DMS153 treated with DMSO at 0.1 percent for 48 hours (cell line): ENCODE results near the gene INSC.

Experiments used
- DNase-seq: peaks from one replicate; lab custom pipeline; 2025; ENCODE audit not compliant: unreplicated experiment; lab: John Stamatoyannopoulos, UW

Gene INSC

DNA sequence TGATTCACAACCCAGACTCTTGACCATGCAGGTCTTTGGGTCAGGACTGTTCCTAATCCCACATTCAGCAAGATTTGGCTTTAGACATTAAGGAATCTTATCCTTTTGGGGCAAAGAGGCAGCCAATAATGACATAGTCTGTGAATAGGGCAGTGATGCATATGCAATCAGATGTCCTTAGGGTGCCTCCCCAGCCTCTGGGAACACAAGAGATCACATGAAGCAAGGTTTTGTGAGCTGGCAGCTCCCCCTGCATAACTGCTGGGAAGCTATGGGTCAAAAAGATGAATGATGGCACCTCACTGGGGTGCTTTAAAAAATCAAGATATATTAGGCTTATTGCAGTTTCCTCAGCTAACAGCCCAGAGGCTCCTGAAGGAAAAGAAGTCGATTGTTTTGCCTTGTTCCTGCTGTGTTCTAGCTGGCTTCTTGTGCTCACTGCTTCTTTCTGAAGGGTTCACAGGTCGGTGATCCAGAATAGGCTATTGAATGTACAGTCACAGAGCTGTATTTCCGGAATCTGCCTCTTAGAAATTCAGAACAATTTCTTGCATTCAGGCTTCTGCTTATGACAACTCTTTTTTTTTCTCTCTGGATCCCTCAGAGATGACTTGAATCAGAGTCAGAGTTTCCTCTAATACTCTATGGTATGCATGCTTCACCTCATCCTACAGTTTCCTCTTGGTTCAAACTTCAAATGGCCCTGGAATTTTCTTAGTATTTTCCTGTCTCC lies 31.7 kb downstream of the INSC start:
- no peak for DNase-seq

DNA sequence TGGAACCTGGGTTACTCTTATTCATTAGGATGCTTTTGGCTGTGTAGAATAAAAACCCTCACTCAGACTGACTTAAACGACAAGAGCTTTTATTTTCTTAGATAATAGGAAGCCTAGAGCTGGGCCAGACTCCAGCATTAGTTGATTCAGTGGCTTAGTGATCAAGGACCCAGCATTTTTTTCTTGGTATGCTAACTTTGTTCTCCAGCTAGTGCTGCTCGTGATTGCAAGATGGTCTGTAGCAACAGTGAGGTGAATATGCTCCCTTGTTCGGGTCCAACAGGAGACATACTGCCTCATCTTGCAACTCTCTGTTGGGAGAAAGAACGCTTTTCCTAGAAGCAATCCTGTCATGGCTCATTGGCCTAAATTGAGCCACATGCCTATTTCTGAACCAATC lies 33.4 kb downstream of the INSC start:
- DNase-seq: no peak

DNA sequence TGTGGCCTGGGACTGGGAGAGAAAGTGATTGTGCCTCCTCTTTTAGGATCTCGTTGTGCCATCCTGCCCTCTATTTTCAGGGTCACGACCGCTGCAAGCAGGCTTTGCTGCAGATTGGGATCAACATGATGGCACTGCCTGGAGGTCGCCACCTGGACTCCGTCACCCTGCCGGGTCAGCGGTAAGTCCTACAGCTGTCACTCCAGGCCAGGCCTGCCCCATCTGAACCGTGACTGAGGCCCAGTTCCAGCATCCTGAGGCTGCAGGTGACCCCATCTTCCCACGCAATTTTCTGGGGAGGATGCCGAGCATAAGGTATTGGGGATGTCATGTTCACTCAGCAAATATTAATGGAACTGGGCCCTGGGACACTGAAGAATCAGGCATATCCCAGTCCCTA lies 34.3 kb downstream of the INSC start:
- DNase-seq: no peak

DNA sequence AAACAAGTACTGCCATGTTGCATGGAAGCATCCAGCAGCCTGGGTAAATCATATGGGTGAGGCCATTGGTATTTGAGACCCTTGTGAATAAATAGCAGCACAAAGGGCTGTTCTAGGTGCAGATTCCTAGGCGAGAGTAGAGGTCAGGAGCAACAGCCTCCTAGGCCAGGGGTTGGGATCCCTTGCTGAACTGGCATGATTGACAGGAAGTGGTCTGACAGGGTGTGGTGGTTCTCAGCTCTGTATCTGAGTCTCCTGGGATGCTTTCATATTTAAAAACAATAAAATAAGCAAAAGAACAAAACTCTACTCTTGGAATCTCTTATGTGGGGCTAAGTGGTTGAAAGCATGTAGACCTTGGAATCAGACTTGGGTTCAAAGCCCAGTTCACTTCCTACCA lies 35.8 kb downstream of the INSC start:
- no peak for DNase-seq

DNA sequence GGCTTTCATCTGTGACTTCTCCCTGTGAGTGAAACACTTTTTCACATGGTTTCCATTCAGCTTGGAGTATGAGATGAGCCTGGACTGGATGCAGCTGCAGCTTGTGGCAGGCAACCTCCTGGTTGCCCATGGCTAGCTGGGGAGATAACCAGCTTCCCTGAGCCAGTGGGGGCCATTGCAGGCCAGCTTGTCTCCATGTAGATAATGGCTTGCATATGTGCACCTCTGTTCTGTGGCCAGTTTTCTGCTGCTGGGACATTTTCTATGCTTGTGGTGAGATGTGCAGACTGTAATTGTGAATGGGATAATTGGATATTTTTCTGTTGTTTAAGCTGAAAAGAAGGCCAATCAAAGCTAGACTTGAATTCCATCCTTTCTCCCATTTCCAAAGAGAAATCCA lies 38.5 kb downstream of the INSC start:
- DNase-seq: no peak

DNA sequence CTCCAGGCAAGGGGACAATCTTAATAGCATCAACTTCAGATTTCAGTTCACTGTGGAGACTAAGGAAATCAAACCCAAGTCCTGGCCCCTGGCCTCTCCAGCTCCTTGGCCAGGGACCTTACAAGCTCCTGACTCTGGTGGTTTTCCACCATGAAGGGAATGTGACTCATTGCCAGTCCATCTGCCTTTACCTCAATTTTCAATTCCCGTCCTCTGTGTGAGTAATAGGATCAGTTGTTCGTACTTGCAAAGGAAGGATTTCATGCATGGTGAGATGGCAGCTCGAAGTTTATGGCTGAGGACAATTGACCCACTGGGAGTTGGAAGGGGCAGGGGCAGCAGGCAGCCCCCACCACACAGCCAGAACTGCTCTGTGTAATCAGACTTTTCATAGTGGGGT lies 42.5 kb downstream of the INSC start:
- DNase-seq: no peak

DNA sequence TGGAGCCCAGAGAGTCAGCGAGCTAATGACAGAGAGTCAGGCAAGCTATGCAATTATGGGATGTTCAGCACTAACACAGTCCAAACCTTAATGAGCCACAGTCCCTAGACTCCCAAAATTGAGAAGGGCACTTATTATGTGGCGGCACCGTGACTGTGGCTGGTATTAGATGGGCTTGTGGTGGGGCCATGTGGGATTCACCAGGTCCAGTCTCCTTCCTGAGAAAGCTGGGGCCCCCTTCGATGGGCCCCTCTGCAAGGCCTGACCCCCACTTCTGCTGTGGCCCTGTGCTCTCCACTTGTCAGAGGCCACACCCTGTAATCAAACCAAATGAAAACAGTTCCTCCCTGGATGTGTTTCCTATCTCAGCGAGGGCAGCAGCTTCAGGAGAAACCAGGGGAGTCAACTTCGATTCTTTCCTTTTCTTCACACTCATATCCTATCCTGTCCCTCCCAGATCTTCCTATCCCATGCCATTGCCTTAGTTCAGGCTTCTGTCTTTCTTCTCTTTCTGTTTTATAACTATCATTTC lies 42.9 kb downstream of the INSC start:
- no peak for DNase-seq

DNA sequence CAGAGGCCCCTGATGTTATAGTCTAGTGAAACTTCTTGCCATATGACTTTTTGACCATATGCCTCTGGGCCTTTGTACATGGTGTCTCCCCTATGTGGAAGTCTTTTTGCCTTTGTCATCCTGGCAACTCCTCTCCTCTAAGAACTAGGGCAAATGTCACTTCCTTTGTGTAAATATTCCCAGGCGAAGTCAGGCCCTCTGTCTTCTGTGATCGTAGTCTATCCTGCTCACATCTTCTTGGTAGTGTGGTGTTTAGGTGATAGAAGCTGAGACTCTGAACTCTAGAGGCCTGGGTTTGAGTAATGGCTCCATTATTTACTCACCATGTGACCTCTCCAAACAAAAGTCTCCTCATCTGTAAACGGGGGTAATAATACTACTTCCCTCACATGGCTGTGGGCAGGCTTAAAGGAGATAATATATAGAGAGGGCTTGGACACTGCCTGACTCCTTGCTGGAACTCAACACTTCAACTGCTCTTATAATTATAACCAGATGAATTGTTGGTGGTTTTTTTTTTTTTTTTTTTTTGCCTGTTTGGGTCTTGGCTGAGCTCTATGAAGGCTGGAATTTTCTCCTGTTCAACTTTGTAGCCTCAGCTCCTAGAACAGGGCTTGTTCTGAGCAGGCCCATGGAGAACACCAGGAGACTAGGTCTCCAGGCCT lies 43.8 kb downstream of the INSC start:
- no peak for DNase-seq

DNA sequence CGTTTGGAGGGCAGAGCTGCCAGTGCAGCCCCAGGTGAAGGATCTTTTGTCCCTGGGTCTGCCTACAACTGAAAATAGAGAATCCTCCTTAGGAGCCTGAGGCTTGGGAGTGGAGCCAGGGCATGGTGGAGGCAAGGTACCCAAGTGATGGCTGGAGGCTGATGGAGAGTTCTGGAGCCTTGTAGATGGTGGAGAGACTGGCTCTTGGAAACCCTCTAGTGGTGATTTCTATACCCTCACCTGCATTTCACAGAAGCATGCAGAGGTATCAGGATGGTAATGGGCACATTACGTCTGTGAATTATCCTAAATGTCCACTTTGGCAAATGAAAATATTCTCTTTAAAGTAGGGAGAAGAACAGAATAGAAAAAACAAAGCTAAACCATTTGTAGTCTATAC lies 44.4 kb downstream of the INSC start:
- DNase-seq: peak; percentile 20

DNA sequence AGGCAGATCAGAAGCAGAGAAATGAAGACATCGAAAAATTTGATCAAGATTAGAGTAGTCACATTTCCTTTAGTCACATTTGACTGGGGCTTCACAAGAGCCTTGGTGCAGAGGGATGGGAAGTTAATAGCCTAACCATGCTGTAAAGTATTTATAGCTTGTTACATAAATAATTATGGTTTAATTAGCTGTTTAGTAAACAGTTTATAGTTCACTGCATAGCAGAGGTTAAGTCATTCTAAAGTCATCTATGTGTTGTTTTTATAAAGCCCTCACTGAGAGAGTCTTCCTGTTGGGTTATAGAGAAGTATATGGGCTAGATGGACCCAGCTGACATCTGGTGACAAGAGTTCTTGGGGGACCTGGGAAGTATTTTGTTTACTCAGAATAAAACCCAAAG lies 47.1 kb downstream of the INSC start:
- DNase-seq: no peak

DNA sequence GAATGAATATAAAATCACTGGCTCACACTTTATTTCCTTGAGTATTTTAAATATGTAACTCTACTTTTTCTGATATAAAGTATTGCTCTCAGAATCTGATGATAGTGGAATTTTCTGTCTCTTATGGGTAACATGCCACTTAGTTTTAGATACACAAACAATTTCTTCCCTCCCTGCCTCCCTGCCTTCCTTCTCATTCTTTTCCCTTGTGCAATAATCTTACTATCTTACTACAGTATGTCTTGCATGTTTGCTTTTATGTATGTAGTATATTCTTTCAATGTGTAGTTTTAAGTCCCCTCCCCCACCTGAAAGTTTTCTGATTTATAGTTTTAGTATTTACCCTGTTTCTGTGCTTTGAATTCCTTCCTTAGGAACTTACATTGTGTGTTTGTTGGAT lies 48.4 kb downstream of the INSC start:
- no peak for DNase-seq

DNA sequence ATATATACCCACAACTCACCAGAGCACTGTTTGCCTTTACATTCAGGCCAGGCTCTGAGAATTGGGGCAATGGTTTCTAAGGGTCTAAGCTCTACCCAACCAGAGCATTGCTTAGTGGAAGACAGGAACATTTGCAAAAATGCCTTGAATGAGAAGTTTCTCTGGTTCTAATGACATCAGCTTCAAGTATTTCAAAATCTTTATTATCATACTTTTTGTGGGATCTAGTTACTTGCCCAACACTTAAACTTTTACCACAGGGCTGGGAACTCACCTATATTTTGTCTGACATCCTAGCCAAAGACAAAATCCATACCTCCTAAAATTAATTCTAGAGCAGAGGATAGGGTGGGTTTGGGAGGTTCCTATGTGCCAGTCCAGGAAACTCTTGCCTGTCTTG lies 51.5 kb downstream of the INSC start:
- no peak for DNase-seq

DNA sequence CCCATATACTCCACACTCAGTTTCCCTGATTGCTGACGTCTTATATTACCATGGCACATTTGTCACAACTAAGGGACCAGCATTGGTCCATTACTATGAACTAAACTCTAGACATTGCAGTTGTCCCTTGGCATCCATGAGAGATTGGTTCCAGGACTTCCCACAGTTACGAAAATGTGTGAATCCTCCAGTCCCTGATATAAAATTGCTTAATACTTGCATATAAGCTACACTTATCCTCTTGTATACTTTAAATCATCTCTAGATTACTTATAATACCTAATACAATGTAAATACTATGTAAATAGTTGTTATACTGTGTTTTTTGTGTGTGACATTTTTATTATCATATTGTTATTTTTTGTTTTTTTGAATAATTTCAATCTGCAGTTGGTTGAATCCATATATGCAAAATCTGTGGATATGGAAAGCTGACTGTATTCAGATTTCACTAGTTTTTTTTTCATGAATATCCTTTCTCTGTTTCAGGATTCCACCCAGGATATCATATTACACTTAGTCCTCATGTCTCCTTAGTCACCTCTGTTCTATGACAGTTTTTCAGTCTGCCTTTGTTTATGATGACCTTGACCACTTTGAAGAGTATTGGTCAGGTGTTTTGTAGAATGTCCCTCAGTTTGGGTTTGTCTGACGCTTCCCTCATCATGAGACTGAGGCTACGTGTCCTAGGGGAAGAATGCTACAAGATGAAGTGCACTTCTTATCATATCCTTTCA lies 55.3 kb downstream of the INSC start:
- DNase-seq: no peak

DNA sequence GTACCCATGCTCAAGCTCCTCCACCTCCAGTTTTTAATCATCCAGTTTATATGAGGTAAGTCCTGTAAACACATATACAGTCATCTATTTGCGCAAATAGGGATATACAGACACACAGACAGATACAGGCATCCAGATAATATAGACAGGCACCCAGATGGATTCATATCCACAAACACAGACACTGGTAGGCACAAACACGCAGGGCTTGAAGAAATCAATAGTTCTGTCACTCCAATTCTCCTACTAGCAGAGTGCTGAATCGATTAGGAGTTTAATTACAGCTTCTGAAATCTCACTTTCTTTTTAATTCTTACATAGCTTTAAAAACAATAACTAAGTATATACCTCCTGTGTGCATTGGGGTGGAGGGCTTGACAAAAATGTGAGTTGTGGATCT lies 56.0 kb downstream of the INSC start:
- DNase-seq: no peak

DNA sequence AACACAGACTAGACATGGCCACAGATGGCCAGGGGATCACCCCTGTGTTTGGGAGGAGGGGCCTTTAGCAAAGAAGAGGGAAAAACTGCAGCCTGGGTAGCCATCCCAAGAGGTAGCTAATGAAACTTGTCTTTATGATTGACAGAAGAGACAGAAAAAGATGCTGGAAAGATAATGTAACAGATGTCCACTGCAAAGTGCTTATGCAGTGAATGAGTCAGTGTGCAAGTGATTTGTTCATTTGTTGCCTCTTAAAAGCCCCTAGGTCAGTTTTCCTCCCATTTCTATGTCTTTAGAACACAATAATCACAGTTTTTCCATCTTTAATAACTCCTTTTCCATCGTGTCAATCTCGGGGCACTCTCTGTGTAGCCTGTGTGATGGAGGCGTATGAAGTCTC lies 57.2 kb downstream of the INSC start:
- no peak for DNase-seq

DNA sequence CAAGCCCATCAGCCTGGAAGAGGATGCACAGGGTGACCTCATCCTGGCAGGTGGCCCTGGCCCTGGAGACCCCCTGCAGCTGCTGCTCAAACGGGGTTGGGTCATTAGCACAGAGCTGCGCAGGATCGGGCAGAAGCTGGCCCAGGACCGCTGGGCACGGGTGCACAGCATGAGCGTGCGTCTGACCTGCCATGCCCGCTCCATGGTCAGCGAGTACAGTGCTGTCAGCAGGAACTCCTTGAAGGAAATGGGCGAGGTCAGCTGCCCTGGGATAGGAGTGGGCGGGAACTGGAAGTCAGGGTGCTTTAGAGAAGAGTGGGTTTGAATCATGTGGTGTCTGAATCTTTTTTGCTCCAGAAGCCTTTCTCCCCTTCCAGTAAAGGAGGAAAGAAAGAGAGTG lies 61.1 kb downstream of the INSC start:
- DNase-seq: no peak

DNA sequence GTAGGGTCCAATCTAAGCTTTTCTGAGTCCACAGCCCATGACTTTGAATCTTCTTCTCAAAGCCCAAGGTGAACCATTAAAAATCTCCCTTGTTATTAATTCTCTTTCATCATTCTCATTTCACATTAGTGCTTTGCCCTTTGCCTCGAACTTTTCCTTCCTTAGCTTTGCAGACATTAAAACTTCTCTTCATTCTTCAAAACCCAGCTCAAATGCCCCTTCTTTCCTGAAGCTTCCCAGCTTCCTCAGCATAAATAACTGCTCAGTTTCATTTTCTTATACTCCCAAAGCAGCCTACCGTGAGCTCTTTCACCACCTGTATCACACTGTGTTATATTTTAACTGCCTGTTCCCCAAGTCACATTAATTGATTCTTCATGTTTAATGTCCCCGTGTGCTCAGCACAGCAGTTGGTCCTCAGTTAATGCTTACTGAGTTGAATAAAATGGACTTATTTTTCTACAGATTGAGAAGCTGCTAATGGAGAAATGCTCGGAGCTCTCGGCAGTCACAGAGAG lies 62.0 kb downstream of the INSC start:
- no peak for DNase-seq

DNA sequence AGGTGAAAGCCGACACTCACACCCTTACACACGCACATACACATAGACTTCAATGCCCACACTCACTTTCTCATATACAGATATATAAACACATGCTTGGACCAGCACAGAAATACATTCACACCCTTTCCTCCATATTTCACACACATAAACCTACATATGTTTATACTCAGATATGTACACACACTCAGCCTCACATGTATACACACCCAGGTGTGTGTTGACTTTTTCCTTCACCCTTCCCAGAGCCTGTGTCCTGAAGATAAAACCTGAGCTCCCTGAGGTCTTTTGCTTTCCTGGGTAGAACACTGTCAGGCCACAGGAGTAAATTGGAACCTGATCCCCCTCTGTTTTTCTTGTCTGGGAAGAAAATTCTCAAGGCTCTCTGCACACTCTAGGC lies 62.8 kb downstream of the INSC start:
- no peak for DNase-seq

DNA sequence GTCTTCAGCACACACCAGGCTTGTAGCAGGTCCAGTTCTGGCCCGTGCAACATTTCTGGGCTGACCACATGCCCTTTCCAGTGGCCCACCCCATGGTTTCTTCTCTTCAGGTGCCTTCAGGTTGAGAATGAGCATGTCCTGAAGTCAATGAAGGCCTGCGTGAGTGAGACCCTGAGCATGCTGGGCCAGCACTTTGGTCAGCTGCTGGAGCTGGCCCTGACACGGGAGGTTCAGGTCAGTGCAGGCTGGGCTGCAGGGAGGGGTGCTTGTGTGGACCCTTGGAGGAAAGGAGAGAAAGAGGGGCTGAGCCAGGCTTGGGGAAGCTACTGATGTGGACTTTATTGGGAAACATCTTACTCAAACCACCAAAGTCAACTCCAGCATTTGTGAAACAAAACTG lies 63.5 kb downstream of the INSC start:
- DNase-seq: no peak

DNA sequence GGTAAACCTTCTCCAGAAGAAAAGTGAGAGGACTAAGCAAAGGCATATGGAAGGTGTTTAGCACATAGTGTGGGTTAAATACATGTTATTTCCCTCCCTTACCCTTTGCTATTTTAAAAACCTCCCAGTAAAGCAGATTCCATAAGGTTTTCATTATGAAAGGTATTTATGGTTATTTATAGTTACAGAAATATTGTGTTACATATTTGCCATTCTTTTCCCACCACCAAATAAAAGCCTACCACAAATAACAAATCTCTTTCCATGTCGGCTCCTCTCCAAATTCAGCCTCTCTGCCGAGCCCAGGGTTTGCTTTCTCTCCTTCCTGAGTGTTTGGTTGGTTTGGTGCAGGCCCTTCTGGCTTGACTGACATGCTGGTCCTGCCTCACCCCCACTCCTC lies 64.4 kb downstream of the INSC start:
- DNase-seq: no peak

DNA sequence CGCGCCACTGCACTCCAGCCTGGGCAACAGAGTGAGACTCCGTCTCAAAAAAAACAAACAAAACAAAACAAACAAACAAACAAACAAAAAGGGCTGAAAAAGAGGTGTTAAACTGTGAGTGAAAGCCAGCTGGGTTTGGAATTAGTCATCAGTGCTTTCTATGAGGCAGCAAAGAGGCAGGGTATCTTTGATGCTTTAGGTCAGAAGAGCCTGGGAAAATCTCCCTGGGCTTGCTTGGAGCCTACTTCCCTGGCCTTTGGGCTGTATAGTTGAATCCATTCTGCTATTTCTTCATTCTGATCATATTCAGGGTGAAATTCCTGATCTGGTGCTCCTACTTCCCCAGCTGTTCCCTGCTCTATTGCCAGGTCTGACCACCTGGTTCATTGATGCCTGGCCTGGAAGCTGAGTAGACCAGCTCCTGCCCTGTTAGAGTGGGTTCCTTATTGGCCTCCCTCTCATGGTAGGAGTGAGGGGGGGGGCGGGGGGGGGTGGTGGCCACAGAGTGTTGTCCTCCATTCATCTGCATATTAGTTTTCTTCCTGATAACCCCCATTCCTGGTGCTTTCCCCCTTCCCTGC lies 65.6 kb downstream of the INSC start:
- DNase-seq: no peak

DNA sequence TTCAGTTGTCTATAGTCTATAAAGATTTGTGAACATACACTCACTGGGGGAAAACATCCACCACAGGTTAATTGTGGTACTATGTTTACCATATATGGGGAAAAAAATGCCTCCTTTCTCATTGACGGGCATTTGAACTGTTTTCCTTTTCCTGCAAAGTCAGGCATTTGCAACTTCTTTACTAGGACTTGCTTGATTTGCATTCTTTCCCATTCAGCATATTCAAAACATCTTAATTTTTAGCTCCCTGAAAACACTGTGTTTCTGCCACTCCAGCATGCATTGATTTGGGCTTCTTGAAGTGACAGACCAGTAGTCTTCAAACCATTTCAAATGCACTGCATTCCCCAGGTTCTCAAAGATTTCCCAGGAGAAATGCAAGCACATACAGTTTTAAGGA lies 67.6 kb downstream of the INSC start:
- DNase-seq: no peak
